SK-N-MC (cell line): ENCODE measurements around the gene RBM7.

ENCODE experiments used
- EZH2 ChIP-seq: fragments of 200-600 bp; sonication (generic); IDR thresholded peaks from one replicate; pipeline ENCODE4 v1.6.1; 2017; ENCODE audit warnings: antibody characterized with exemption
- POLR2AphosphoS5 ChIP-seq: IDR thresholded peaks from 2 replicates; pipeline ENCODE4 v1.6.1; 2012; ENCODE audit warnings: mild to moderate bottlenecking, low read depth, low read length, borderline replicate concordance

DNA sequence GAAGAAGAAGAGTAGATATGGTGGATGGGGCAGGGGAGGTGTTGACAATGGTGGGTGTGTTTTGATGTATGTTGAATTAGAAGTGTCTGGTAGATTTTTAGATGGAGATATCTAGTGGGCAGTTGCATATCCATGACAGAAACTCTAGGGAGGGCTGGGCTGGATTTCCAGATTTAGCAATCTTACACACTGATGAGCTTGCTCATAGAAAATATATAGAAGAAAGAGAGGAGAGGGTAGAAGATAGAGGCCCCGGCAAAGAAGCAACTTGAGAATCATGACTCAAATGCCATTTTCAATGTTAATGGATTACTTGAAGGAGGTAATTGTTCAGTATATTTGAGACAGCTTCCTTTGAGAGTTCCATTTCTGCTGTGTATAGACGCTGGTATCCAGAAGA, 47.0 kb downstream of the RBM7 start:
- TF ChIP-seq POLR2AphosphoS5 (no peak), EZH2 (no peak)
